Osteoblast (primary cell): ENCODE measurements around the gene HDAC6. TPM values are rescaled to one million over a fixed set of nuclear protein-coding genes. Genes with fewer than 3 reads are reported as not detected.
"Not testable (repeated sequence)": the region's sequence is repeated elsewhere in the genome, so short reads cannot be mapped to it uniquely, and the experiment has no call there.

ENCODE experiments used
- DNase-seq: peaks from one replicate; pipeline ENCODE4 v3.0.0; 2011; ENCODE audit warnings: low spot score, mixed read lengths; ENCODE audit not compliant: insufficient read length; ENCODE audit errors: missing footprints
- H2AFZ ChIP-seq: 2 replicates; pipeline ENCODE4 v1.6.0; 2011; ENCODE audit warnings: mild to moderate bottlenecking, low read length
- H3K27ac ChIP-seq: 2 replicates; pipeline ENCODE4 v1.5.1; 2011; ENCODE audit warnings: mild to moderate bottlenecking, low read depth, low read length, moderate library complexity
- H3K27me3 ChIP-seq: 2 replicates; pipeline ENCODE4 v1.6.0; 2012; ENCODE audit warnings: mild to moderate bottlenecking, control low read depth, inconsistent platforms, low read length, moderate library complexity; ENCODE audit not compliant: insufficient read depth
- H3K36me3 ChIP-seq: 2 replicates; pipeline ENCODE4 v1.5.1; 2011; ENCODE audit warnings: mild to moderate bottlenecking, low read length, control low read depth, moderate library complexity; ENCODE audit not compliant: insufficient read depth
- H3K4me1 ChIP-seq: 2 replicates; pipeline ENCODE4 v1.5.1; 2011; ENCODE audit warnings: mild to moderate bottlenecking, low read length, control low read depth, moderate library complexity; ENCODE audit not compliant: insufficient read depth
- H3K4me2 ChIP-seq: 2 replicates; pipeline ENCODE4 v1.6.0; 2011; ENCODE audit warnings: mild to moderate bottlenecking, low read length; ENCODE audit not compliant: insufficient read depth
- H3K4me3 ChIP-seq: fragments of 200-600 bp; sonication (generic); 3 replicates; pipeline ENCODE4 v1.5.1; 2012; ENCODE audit warnings: mild to moderate bottlenecking, low read length, inconsistent platforms; ENCODE audit not compliant: insufficient read depth
- H3K79me2 ChIP-seq: 2 replicates; pipeline ENCODE4 v1.6.0; 2012; ENCODE audit warnings: mild to moderate bottlenecking, low read length, control low read depth, inconsistent platforms; ENCODE audit not compliant: insufficient read depth
- H3K9me3 ChIP-seq: 2 replicates; pipeline ENCODE4 v1.5.1; 2011; ENCODE audit warnings: low read depth, low read length, control low read depth
- H4K20me1 ChIP-seq: 2 replicates; pipeline ENCODE4 v1.6.0; 2012; ENCODE audit warnings: mild to moderate bottlenecking, low read length, control low read depth; ENCODE audit not compliant: insufficient read depth
- total RNA-seq: library from RNA; depleted of rRNA; stranded (reverse); fragments of >200 nt; gene quantifications from 2 replicates; pipeline ENCODE4 v1.2.3, GENCODE V29; 2012
- TF ChIP-seq, protein P1 (sequence below): IDR thresholded peaks from 2 replicates; pipeline ENCODE4 v1.5.1; 2011; ENCODE audit warnings: mild to moderate bottlenecking, low read depth, low read length, moderate library complexity; ENCODE audit errors: extremely low read depth

Gene HDAC6
- total RNA-seq, 1 donor = 30.4 TPM

GRCh38 chrX:48818098-48818497 is 16.2 kb downstream of the HDAC6 start:
- H3K27ac ChIP-seq = no peak overlapping the region
- DNase-seq = no peak
- no peaks in the 10 kb centered on the region for H3K79me2 ChIP-seq
- H3K36me3 ChIP-seq = peaks cover 4% of the 10 kb centered on the region
- no peak overlapping the region for H3K4me3 ChIP-seq
- H3K4me2 ChIP-seq = no peak overlapping the region
- H3K4me1 ChIP-seq = no peaks in the 10 kb centered on the region
- H2AFZ ChIP-seq = no peak overlapping the region
- TF ChIP-seq, protein P1, sequence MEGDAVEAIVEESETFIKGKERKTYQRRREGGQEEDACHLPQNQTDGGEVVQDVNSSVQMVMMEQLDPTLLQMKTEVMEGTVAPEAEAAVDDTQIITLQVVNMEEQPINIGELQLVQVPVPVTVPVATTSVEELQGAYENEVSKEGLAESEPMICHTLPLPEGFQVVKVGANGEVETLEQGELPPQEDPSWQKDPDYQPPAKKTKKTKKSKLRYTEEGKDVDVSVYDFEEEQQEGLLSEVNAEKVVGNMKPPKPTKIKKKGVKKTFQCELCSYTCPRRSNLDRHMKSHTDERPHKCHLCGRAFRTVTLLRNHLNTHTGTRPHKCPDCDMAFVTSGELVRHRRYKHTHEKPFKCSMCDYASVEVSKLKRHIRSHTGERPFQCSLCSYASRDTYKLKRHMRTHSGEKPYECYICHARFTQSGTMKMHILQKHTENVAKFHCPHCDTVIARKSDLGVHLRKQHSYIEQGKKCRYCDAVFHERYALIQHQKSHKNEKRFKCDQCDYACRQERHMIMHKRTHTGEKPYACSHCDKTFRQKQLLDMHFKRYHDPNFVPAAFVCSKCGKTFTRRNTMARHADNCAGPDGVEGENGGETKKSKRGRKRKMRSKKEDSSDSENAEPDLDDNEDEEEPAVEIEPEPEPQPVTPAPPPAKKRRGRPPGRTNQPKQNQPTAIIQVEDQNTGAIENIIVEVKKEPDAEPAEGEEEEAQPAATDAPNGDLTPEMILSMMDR = no peak
- H3K9me3 ChIP-seq = no peaks in the 10 kb centered on the region
- no peaks in the 10 kb centered on the region for H3K27me3 ChIP-seq
- H4K20me1 ChIP-seq = no peaks in the 10 kb centered on the region

DNA sequence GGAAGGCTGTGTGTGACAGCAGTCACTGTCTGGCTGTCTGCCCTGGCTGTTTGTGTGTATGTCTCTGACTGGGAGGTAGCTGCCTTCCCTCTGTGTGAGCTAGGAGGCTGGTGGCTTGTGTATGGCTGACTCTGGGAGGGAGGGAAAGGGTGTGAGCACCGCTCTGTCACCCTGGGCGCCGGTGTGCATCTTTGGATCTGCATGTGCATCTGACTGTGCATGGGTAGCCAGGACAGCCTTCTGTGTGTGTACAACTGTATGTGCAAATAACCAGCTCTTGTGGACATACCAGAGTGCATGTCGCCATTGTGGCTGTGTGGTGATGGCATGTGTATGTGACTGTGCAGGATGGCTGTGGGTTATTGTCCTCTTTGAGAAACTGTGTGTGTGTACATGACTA is 17.0 kb downstream of the HDAC6 start:
- H3K4me2 ChIP-seq = no peak overlapping the region
- no peaks in the 10 kb centered on the region for H3K79me2 ChIP-seq
- no peak overlapping the region for H3K4me3 ChIP-seq
- H3K4me1 ChIP-seq = no peaks in the 10 kb centered on the region
- no peak overlapping the region for H3K27ac ChIP-seq
- TF ChIP-seq, protein P1 = no peak
- DNase-seq = peak; percentile 46
- H2AFZ ChIP-seq = no peak overlapping the region
- H3K27me3 ChIP-seq = no peaks in the 10 kb centered on the region
- no peaks in the 10 kb centered on the region for H3K9me3 ChIP-seq
- no peaks in the 10 kb centered on the region for H4K20me1 ChIP-seq
- H3K36me3 ChIP-seq = peaks cover 4% of the 10 kb centered on the region

GRCh38 chrX:48819394-48819793 is 17.5 kb downstream of the HDAC6 start:
- H3K79me2 ChIP-seq, H2AFZ ChIP-seq, H3K4me1 ChIP-seq, H3K27me3 ChIP-seq, H3K9me3 ChIP-seq, H3K36me3 ChIP-seq, H3K4me3 ChIP-seq, H3K27ac ChIP-seq, H3K4me2 ChIP-seq, H4K20me1 ChIP-seq: not testable (repeated sequence)
- DNase-seq = peak; percentile 32

DNA sequence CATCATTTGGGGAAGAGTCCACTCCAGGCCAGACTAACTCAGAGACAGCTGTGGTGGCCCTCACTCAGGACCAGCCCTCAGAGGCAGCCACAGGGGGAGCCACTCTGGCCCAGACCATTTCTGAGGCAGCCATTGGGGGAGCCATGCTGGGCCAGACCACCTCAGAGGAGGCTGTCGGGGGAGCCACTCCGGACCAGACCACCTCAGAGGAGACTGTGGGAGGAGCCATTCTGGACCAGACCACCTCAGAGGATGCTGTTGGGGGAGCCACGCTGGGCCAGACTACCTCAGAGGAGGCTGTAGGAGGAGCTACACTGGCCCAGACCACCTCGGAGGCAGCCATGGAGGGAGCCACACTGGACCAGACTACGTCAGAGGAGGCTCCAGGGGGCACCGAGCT is 21.2 kb downstream of the HDAC6 start:
- peak; percentile 43 for DNase-seq
- Histone ChIP-seq H4K20me1 (no peaks in the 10 kb centered on the region), H3K9me3 (no peaks in the 10 kb centered on the region), H3K4me3 (no peak overlapping the region), H3K79me2 (no peaks in the 10 kb centered on the region), H3K27ac (no peak overlapping the region), H3K4me2 (no peak overlapping the region), H2AFZ (no peak overlapping the region), H3K36me3 (peaks cover 4% of the 10 kb centered on the region), H3K27me3 (no peaks in the 10 kb centered on the region), H3K4me1 (no peaks in the 10 kb centered on the region)
- TF ChIP-seq, protein P1 = no peak
